Astrocyte of the cerebellum (primary cell): ENCODE data around the gene EYA4.

Source experiments
- DNase-seq: peaks from one replicate; pipeline ENCODE4 v3.0.0-alpha.2; 2011; ENCODE audit warnings: low read depth
- H3K4me3 ChIP-seq: 2 replicates; pipeline ENCODE4 v1.5.1; 2011; ENCODE audit warnings: mild to moderate bottlenecking, low read depth, low read length, moderate library complexity
- CTCF ChIP-seq: IDR thresholded peaks from 2 replicates; pipeline ENCODE4 v1.5.1; 2012; ENCODE audit warnings: low read length, low read depth, moderate library complexity, mild to moderate bottlenecking; ENCODE audit errors: missing control alignments
- in situ Hi-C: cut with HindIII; loops from 2 replicates; pipeline ENCODE4 v1.10.0; 2017; ENCODE audit warnings: low sequenced_read_pairs

EYA4 gene

GRCh38 chr6:133512410-133513016 is 271.4 kb downstream of the EYA4 start:
- H3K4me3 ChIP-seq = no peak overlapping the region
- peak; percentile 68 for TF ChIP-seq CTCF
- peak; percentile 49 for DNase-seq
- in situ Hi-C loops = no loop called here

- no peak overlapping the region for H3K4me3 ChIP-seq
- in situ Hi-C loops = no loop called here
- TF ChIP-seq CTCF = no peak
- no peak for DNase-seq
Observed at GRCh38 chr6:133523816-133524215, 282.7 kb downstream of the EYA4 start.

DNA sequence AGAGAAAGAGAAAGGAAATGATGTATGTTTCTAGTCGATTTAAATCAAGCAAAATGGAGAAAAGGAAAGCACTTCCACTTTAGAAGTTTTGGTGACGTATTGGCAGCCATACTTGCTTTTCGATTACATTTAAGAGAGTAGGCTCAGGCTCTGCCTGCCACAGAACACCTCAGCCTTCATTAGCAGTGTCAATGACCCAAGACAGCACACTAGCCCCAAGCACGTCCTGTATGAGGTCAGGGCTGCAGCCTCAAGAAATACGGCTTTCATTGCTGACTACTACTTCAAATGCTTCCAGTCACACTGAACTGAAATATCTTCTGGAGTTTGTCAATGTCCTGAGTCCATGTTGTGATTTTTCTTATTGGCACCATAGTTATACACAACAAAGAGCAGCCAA is 285.3 kb downstream of the EYA4 start:
- in situ Hi-C loops = no loop called here
- DNase-seq = no peak
- no peak overlapping the region for H3K4me3 ChIP-seq
- no peak for TF ChIP-seq CTCF

DNA sequence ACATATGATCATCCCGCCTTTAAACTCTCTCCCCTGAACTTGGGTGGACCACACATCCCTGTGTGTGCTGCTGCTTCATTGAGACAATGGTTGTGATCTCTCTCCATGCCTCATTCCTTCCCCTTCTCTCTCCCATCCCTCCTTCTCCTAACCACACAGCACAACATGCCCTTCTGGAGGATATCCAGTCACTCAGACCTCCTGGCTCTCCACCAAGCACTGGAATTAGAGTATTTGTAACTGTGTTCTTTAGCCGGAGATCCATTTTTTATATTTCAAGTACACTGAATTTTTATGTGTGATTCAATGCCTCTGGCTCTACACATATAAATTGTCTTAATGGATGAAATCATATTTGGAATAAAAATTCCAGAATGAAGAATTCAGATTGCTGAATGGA is 287.4 kb downstream of the EYA4 start:
- no peak overlapping the region for H3K4me3 ChIP-seq
- no peak for DNase-seq
- no peak for TF ChIP-seq CTCF
- in situ Hi-C loops = no loop called here

GRCh38 chr6:133532908-133533307 is 291.8 kb downstream of the EYA4 start:
- no peak for TF ChIP-seq CTCF
- no peak overlapping the region for H3K4me3 ChIP-seq
- in situ Hi-C loops = no loop called here
- DNase-seq = no peak

DNA sequence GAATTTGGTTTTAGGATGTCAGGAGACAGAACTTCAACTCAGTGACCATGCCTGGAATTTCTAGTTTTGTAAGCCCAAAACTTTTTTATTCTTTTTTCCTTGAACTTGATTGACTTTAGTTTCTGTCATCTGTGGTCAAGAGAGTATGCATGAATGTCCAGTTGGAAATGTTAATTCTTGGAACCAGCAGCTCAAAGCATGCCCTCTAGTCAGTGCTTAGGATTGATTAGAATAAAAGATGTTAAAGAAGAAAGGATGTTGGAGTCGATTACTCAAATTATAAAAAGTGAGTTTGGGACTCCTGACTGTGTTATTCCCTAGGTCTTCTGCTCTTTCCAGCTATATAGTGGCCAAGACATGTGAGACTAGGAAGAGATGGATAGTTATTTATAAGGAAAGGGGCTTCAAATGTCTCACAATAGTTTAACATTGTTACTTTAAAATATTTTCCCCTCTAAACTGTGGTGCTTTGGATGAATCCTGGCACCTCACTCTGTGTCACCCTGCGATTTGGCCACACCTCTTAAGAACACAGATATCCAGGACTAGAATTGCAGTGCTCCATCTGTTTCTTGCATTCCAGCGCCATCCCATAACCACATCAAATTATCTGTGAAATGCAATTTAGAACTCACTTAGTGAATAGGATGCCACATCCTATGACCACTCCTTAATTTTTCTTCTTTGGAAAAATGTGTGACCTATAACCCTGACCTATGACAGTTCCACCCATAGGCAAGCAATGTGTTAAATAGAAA is 298.5 kb downstream of the EYA4 start:
- no peak overlapping the region for H3K4me3 ChIP-seq
- in situ Hi-C loops = no loop called here
- no peak for DNase-seq
- no peak for TF ChIP-seq CTCF
